Adrenal gland (tissue), 5 donors: ENCODE results near the gene TENM4.
"Not testable (repeated sequence)": the region's sequence is repeated elsewhere in the genome, so short reads cannot be mapped to it uniquely, and the experiment has no call there.

Experiments used
- POLR2A ChIP-seq, 2 donors: fragments of 450-650 bp; IDR thresholded peaks; one replicate each; pipeline ENCODE4 v1.6.1; 2017; ENCODE audit warnings: antibody characterized with exemption in 2 of 2, mild to moderate bottlenecking in 2 of 2, moderate library complexity in 1 of 2
- TF ChIP-seq, protein P1 (sequence below), 6 experiments: fragments of 450-650 bp in 4 of 6; fragments of 200-600 bp in 2 of 6; sonication (generic) in 1 of 6; IDR thresholded peaks; 1 replicate in 5 of 6; 2 replicates in 1 of 6; pipeline versions ENCODE4 v1.5.1 to v1.8.0; 2016 to 2021; ENCODE audit warnings: antibody characterized with exemption in 6 of 6, mild to moderate bottlenecking in 2 of 6, moderate library complexity in 1 of 6
- donor health status: DM: no; HTN: no; CAD: no.

DNA sequence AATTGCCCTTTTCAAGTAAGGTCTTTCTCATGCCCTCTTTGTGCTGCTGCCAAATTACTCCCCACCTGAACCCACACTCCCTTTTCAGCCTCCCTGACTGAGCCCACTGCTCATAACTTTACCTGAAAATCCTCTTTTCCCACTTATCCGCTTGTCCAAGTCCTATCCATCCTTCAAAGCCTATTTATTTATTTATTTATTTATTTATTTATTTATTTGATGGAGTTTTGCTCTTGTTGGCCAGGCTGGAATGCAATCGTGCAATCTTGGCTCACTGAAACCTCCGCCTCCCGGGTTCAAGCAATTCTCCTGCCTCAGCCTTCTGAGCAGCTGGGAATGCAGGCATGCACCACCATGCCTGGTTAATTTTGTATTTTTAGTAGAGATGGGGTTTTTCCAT lies 613.5 kb downstream of the TENM4 start:
- TF ChIP-seq, protein P1, sequence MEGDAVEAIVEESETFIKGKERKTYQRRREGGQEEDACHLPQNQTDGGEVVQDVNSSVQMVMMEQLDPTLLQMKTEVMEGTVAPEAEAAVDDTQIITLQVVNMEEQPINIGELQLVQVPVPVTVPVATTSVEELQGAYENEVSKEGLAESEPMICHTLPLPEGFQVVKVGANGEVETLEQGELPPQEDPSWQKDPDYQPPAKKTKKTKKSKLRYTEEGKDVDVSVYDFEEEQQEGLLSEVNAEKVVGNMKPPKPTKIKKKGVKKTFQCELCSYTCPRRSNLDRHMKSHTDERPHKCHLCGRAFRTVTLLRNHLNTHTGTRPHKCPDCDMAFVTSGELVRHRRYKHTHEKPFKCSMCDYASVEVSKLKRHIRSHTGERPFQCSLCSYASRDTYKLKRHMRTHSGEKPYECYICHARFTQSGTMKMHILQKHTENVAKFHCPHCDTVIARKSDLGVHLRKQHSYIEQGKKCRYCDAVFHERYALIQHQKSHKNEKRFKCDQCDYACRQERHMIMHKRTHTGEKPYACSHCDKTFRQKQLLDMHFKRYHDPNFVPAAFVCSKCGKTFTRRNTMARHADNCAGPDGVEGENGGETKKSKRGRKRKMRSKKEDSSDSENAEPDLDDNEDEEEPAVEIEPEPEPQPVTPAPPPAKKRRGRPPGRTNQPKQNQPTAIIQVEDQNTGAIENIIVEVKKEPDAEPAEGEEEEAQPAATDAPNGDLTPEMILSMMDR (IDR thresholded peaks at IDR 0.05), result not testable (repeated sequence)
- not testable (repeated sequence) for TF ChIP-seq POLR2A (IDR thresholded peaks at IDR 0.05)
